HFFc6 (cell line): ENCODE results near the gene GRK1. TPM values are rescaled to one million over a fixed set of nuclear protein-coding genes. Genes with fewer than 3 reads are reported as not detected.
A peak's percentile ranks its signal among the peaks of the same experiment; 100 is the strongest.

Source experiments
- DNase-seq: peaks from one replicate; pipeline ENCODE4 v3.0.0-alpha.2; 2018
- H3K27ac Mint-ChIP-seq: 2 replicates; pipeline ENCODE4 v1.8.0; 2020; ENCODE audit warnings: mild to moderate bottlenecking, mixed read lengths
- H3K27me3 Mint-ChIP-seq: 2 replicates; pipeline ENCODE4 v1.8.0; 2021; ENCODE audit warnings: mild to moderate bottlenecking, moderate library complexity, mixed read lengths; ENCODE audit not compliant: insufficient read depth
- H3K36me3 Mint-ChIP-seq: 2 replicates; pipeline ENCODE4 v1.8.0; 2021; ENCODE audit warnings: low read depth, mixed read lengths
- H3K4me1 Mint-ChIP-seq: 2 replicates; pipeline ENCODE4 v1.8.0; 2020; ENCODE audit warnings: low read depth, mixed read lengths
- H3K4me3 Mint-ChIP-seq: 2 replicates; pipeline ENCODE4 v1.8.0; 2020; ENCODE audit warnings: mild to moderate bottlenecking, moderate library complexity, mixed read lengths
- H3K9me3 Mint-ChIP-seq: 2 replicates; pipeline ENCODE4 v1.8.0; 2020; ENCODE audit warnings: mild to moderate bottlenecking, mixed read lengths
- total RNA-seq, 6 experiments: library from RNA; stranded (reverse); fragmentation: NEBNext Ultra II Directional; extraction: Animal tissue kit (Norgen Biotek cat#: 25700); gene quantifications; 2 replicates in 1 of 6; 3 replicates in 5 of 6; pipeline ENCODE4 v1.2.3, GENCODE V29; 2021
- TF ChIP-seq, protein P1 (sequence below): fragments of 200-600 bp; sonication (generic); IDR thresholded peaks from 2 replicates; pipeline ENCODE4 v1.5.0; 2021; ENCODE audit warnings: antibody characterized with exemption, mild to moderate bottlenecking

Gene GRK1
- total RNA-seq, 6 experiments from 2014 or later: not detected

GRCh38 chr13:113726961-113727411 is 60.0 kb downstream of the GRK1 start:
- Mint-ChIP-seq H3K27me3 (peaks cover 24% of the 10 kb centered on the region), H3K36me3 (no peaks in the 10 kb centered on the region), H3K27ac (no peak overlapping the region), H3K4me3 (no peak overlapping the region), H3K4me1 (peaks cover 11% of the 10 kb centered on the region), H3K9me3 (no peaks in the 10 kb centered on the region)
- DNase-seq: peak; percentile 27
- TF ChIP-seq, protein P1, sequence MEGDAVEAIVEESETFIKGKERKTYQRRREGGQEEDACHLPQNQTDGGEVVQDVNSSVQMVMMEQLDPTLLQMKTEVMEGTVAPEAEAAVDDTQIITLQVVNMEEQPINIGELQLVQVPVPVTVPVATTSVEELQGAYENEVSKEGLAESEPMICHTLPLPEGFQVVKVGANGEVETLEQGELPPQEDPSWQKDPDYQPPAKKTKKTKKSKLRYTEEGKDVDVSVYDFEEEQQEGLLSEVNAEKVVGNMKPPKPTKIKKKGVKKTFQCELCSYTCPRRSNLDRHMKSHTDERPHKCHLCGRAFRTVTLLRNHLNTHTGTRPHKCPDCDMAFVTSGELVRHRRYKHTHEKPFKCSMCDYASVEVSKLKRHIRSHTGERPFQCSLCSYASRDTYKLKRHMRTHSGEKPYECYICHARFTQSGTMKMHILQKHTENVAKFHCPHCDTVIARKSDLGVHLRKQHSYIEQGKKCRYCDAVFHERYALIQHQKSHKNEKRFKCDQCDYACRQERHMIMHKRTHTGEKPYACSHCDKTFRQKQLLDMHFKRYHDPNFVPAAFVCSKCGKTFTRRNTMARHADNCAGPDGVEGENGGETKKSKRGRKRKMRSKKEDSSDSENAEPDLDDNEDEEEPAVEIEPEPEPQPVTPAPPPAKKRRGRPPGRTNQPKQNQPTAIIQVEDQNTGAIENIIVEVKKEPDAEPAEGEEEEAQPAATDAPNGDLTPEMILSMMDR: no peak

- Mint-ChIP-seq H3K4me3 (no peak overlapping the region), H3K27me3 (peaks cover 24% of the 10 kb centered on the region), H3K36me3 (no peaks in the 10 kb centered on the region), H3K27ac (no peak overlapping the region), H3K4me1 (peaks cover 11% of the 10 kb centered on the region), H3K9me3 (peaks cover under 1% of the 10 kb centered on the region; the same call in 1 of the 2 replicates)
- no peak for DNase-seq
- TF ChIP-seq, protein P1: no peak
Observed at GRCh38 chr13:113728571-113729054, 61.6 kb downstream of the GRK1 start.

DNA sequence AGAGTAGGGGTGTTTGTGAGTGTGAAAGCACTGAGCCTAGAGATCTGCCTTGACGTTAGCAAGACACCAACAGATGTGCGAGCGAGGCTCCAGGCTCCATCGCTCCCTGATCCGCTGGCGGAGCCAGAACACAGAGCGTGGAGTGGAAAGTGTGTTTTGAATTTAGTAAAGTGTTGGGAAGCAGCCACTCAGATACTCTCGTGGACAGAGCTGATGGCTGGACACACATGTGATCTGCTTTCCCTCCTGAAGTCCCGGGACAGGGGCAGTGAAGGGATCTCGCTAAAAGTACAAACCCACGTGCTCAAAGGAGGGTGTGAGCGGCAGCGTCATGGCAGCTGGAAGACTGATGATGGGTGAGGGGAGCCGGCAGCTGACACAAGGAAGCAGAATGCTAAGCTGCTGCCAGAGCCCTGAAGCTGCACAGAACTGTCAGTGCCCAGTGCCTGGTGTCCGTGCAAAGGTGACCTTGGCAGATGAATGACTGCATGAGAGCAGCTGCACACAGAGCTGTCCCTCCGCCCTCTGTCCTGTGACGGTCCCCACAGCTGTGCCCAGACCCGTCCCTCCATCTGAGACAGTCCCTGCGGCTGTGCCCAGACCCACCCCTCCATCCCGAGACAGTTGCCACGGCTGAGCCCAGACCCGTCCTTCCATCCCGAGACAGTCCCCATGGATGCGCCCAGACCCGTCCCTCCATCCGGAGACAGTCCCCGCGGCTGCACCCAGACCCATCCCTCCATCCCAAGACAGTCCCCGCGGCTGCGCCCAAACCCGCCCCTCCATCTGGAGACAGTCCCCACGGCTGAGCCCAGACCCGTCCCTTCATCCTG is 62.4 kb downstream of the GRK1 start:
- peak; percentile 7 for DNase-seq
- peaks cover 11% of the 10 kb centered on the region for H3K4me1 Mint-ChIP-seq
- peaks cover 21% of the 10 kb centered on the region for H3K27me3 Mint-ChIP-seq
- no peaks in the 10 kb centered on the region for H3K36me3 Mint-ChIP-seq
- peak overlapping the region; percentile 6 for H3K4me3 Mint-ChIP-seq
- no peak overlapping the region for H3K27ac Mint-ChIP-seq
- TF ChIP-seq, protein P1: no peak
- H3K9me3 Mint-ChIP-seq: peaks cover 5% of the 10 kb centered on the region; the same call in 1 of the 2 replicates

DNA sequence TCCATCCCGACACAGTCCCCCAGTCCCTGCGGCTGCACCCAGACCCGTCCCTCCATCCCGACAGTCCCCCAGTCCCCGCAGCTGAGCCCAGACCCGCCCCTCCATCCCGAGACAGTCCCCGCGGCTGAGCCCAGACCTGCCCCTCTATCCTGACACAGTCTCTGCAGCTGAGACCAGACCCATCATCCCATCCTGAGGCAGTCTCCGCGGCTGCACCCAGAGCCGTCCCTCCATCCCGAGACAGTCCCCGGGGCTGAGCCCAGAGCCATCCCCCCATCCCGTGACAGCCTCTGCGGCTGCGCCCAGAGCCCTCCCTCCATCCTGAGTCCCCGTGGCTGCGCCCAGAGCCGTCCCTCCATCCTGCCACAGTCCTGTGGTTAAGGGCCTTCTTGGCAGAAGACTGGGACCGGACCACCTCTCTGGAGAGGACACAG is 63.3 kb downstream of the GRK1 start:
- no peak for DNase-seq
- no peak overlapping the region for H3K4me3 Mint-ChIP-seq
- no peaks in the 10 kb centered on the region for H3K36me3 Mint-ChIP-seq
- peaks cover 5% of the 10 kb centered on the region; the same call in 1 of the 2 replicates for H3K9me3 Mint-ChIP-seq
- no peak overlapping the region for H3K27ac Mint-ChIP-seq
- peaks cover 21% of the 10 kb centered on the region for H3K27me3 Mint-ChIP-seq
- peaks cover 11% of the 10 kb centered on the region for H3K4me1 Mint-ChIP-seq
- TF ChIP-seq, protein P1: no peak

- TF ChIP-seq, protein P1: peak; percentile 24; the same call in 1 of the 2 replicates
- peaks cover 11% of the 10 kb centered on the region for H3K4me1 Mint-ChIP-seq
- no peak overlapping the region for H3K4me3 Mint-ChIP-seq
- H3K36me3 Mint-ChIP-seq: no peaks in the 10 kb centered on the region
- no peak overlapping the region for H3K27ac Mint-ChIP-seq
- H3K9me3 Mint-ChIP-seq: peaks cover 5% of the 10 kb centered on the region; the same call in 1 of the 2 replicates
- no peak for DNase-seq
- peaks cover 21% of the 10 kb centered on the region for H3K27me3 Mint-ChIP-seq
Observed at GRCh38 chr13:113730831-113731191, 63.8 kb downstream of the GRK1 start.
